Astrocyte (in vitro differentiated cells and primary cell): ENCODE results near the gene LIM2.

ENCODE experiments used
- EZH2 ChIP-seq: IDR thresholded peaks from 2 replicates; pipeline ENCODE4 v1.6.1; 2012; ENCODE audit warnings: mild to moderate bottlenecking, low read length, inconsistent platforms; ENCODE audit not compliant: insufficient read depth
- TF ChIP-seq, protein P1 (sequence below): IDR thresholded peaks from 2 replicates; pipeline ENCODE4 v1.5.1; 2011; ENCODE audit warnings: low read depth, mild to moderate bottlenecking, inconsistent platforms, low read length, moderate library complexity; ENCODE audit not compliant: insufficient read depth

- TF ChIP-seq, protein P1, sequence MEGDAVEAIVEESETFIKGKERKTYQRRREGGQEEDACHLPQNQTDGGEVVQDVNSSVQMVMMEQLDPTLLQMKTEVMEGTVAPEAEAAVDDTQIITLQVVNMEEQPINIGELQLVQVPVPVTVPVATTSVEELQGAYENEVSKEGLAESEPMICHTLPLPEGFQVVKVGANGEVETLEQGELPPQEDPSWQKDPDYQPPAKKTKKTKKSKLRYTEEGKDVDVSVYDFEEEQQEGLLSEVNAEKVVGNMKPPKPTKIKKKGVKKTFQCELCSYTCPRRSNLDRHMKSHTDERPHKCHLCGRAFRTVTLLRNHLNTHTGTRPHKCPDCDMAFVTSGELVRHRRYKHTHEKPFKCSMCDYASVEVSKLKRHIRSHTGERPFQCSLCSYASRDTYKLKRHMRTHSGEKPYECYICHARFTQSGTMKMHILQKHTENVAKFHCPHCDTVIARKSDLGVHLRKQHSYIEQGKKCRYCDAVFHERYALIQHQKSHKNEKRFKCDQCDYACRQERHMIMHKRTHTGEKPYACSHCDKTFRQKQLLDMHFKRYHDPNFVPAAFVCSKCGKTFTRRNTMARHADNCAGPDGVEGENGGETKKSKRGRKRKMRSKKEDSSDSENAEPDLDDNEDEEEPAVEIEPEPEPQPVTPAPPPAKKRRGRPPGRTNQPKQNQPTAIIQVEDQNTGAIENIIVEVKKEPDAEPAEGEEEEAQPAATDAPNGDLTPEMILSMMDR: no peak
- TF ChIP-seq EZH2: no peak
Measured at GRCh38 chr19:51417107-51417809, 29.5 kb upstream of the LIM2 start, which contains the start of gene SIGLEC10.
